Activated naive CD4-positive, alpha-beta T cell treated with anti-CD3 and anti-CD28 coated beads, Interleukin-2, amount 50 U/mL, for 24 hours (primary cell): Measurements from ENCODE around the gene TIMP3.

ENCODE experiments used
- H3K27ac Mint-ChIP-seq: one replicate; pipeline ENCODE4 v1.8.0; 2021; ENCODE audit warnings: mild to moderate bottlenecking, mixed read lengths
- H3K27me3 Mint-ChIP-seq: one replicate; pipeline ENCODE4 v1.8.0; 2021; ENCODE audit warnings: mixed read lengths
- H3K36me3 Mint-ChIP-seq: one replicate; pipeline ENCODE4 v1.8.0; 2021; ENCODE audit warnings: mixed read lengths
- H3K4me1 Mint-ChIP-seq: one replicate; pipeline ENCODE4 v1.8.0; 2021; ENCODE audit warnings: mixed read lengths
- H3K4me3 Mint-ChIP-seq: one replicate; pipeline ENCODE4 v1.8.0; 2021; ENCODE audit warnings: mild to moderate bottlenecking, mixed read lengths
- H3K9me3 Mint-ChIP-seq: one replicate; pipeline ENCODE4 v1.8.0; 2021; ENCODE audit warnings: mixed read lengths

TIMP3 gene

DNA sequence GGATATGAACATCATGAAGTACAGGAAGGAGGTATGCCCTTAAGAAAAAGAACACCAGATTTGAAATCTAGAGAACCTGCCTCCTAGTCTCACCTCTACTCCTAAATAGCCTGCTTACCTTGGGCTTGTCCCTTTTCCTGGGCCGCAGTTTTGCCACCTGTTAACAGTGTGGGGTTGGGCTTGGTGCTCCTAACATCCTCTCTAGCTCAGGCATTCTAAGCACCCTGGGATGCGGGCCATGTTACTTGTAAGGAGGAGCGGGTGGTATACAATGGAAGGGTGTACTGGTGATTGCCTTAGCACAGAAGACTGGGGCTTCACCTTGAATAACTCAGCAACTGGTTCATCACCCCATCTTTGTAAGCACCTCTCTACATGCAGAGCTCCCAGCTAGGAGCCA, 48.7 kb downstream of the TIMP3 start:
- Mint-ChIP-seq H3K4me3 (no peak overlapping the region), H3K9me3 (no peaks in the 10 kb centered on the region), H3K36me3 (no peaks in the 10 kb centered on the region), H3K27me3 (peaks cover 11% of the 10 kb centered on the region), H3K4me1 (no peaks in the 10 kb centered on the region), H3K27ac (no peak overlapping the region)

GRCh38 chr22:32850591-32851517, 49.3 kb downstream of the TIMP3 start:
- Mint-ChIP-seq H3K4me1 (no peaks in the 10 kb centered on the region), H3K4me3 (no peak overlapping the region), H3K36me3 (no peaks in the 10 kb centered on the region), H3K27me3 (peaks cover 10% of the 10 kb centered on the region), H3K27ac (no peak overlapping the region), H3K9me3 (no peaks in the 10 kb centered on the region)

GRCh38 chr22:32852395-32853251, 51.1 kb downstream of the TIMP3 start:
- Mint-ChIP-seq H3K27me3 (peaks cover 6% of the 10 kb centered on the region), H3K4me3 (no peak overlapping the region), H3K4me1 (no peaks in the 10 kb centered on the region), H3K36me3 (no peaks in the 10 kb centered on the region), H3K27ac (no peak overlapping the region), H3K9me3 (no peaks in the 10 kb centered on the region)

DNA sequence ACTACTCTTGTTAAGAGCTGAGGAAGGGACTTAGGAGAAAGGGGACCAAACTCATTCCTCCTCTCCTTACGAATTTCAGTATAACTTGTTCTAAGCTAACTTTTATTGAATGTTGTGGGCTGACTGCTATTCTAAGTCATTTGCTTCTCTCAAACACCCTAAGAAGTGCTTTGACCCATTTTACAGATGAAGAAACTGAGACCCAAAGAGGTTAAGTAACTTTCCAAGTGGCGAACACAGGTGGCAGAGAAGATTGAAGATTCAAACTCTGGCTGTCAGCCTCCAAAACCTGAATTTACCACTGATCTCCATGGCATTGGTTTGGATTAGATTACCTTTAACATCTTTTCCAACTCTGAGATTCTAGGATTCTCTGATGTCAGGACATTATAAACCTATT, 52.2 kb downstream of the TIMP3 start:
- Mint-ChIP-seq H3K4me3 (no peak overlapping the region), H3K36me3 (no peaks in the 10 kb centered on the region), H3K27ac (no peak overlapping the region), H3K4me1 (no peaks in the 10 kb centered on the region), H3K27me3 (peaks cover 4% of the 10 kb centered on the region), H3K9me3 (no peaks in the 10 kb centered on the region)

DNA sequence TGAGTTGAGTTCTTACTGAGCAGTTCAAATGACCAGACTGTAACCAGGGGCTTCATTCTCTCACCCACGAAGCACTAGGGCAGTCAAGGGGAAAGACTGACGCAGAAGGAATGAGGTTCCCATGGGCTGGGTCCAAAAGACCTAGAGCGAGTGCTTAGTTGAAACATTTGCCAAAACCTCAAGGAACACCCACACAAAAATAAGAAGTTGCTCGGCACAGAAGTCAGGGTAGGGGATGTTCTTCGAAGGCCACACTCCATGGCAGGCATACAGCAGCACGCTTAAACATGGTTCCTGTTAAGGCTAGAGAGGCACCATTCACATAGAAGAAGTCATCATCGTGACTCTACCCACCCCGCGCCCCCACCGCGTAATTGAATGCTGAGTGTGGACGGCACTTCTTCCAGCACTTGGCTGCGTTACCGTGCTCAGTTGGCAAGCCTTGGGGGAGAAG, 52.9 kb downstream of the TIMP3 start:
- Mint-ChIP-seq H3K27me3 (peaks cover under 1% of the 10 kb centered on the region), H3K4me3 (no peak overlapping the region), H3K36me3 (no peaks in the 10 kb centered on the region), H3K27ac (no peak overlapping the region), H3K4me1 (no peaks in the 10 kb centered on the region), H3K9me3 (no peaks in the 10 kb centered on the region)

- no peaks in the 10 kb centered on the region for H3K36me3 Mint-ChIP-seq
Measured at GRCh38 chr22:32855045-32855756, 53.7 kb downstream of the TIMP3 start.

GRCh38 chr22:32858121-32858703, 56.7 kb downstream of the TIMP3 start:
- no peaks in the 10 kb centered on the region for H3K36me3 Mint-ChIP-seq

More at GRCh38 chr22:32855045-32855756, 53.7 kb downstream of the TIMP3 start:
- Mint-ChIP-seq H3K4me3 (no peak overlapping the region), H3K9me3 (no peaks in the 10 kb centered on the region), H3K27ac (no peak overlapping the region), H3K27me3 (no peaks in the 10 kb centered on the region), H3K4me1 (no peaks in the 10 kb centered on the region)

GRCh38 chr22:32858957-32859356, 57.5 kb downstream of the TIMP3 start:
- H3K4me1 Mint-ChIP-seq, result no peaks in the 10 kb centered on the region
- H3K27me3 Mint-ChIP-seq, result no peaks in the 10 kb centered on the region
- H3K4me3 Mint-ChIP-seq, result no peak overlapping the region
- H3K36me3 Mint-ChIP-seq, result no peaks in the 10 kb centered on the region
- no peaks in the 10 kb centered on the region for H3K9me3 Mint-ChIP-seq
- no peak overlapping the region for H3K27ac Mint-ChIP-seq

More at GRCh38 chr22:32858121-32858703, 56.7 kb downstream of the TIMP3 start:
- Mint-ChIP-seq H3K4me3 (no peak overlapping the region), H3K27ac (no peak overlapping the region), H3K9me3 (no peaks in the 10 kb centered on the region), H3K27me3 (no peaks in the 10 kb centered on the region), H3K4me1 (no peaks in the 10 kb centered on the region)

GRCh38 chr22:32859743-32860142, 58.2 kb downstream of the TIMP3 start:
- H3K9me3 Mint-ChIP-seq, result no peaks in the 10 kb centered on the region
- no peaks in the 10 kb centered on the region for H3K36me3 Mint-ChIP-seq
- no peak overlapping the region for H3K4me3 Mint-ChIP-seq
- no peaks in the 10 kb centered on the region for H3K27me3 Mint-ChIP-seq
- H3K4me1 Mint-ChIP-seq, result no peaks in the 10 kb centered on the region
- no peak overlapping the region for H3K27ac Mint-ChIP-seq

DNA sequence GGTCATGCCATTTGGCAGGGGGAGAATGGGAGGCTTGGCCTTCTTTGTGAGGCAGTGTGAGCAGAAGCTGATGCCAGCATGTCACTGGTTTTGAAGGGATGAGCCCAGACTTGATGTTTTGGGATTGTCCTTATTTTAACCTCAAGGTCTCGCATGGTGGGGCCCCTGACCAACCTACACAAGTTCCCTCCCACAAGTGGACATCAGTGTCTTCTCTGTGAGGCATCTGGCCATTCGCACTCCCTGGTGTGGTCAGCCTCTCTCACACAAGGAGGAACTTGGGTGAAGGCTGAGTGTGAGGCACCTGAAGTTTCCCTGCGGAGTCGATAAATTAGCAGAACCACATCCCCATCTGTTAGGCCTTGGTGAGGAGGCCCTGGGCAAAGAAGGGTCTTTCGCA, 59.8 kb downstream of the TIMP3 start:
- H3K27me3 Mint-ChIP-seq, result no peaks in the 10 kb centered on the region
- no peaks in the 10 kb centered on the region for H3K4me1 Mint-ChIP-seq
- no peak overlapping the region for H3K27ac Mint-ChIP-seq
- H3K4me3 Mint-ChIP-seq, result no peak overlapping the region
- H3K36me3 Mint-ChIP-seq, result no peaks in the 10 kb centered on the region
- no peaks in the 10 kb centered on the region for H3K9me3 Mint-ChIP-seq

GRCh38 chr22:32862083-32862482, 60.6 kb downstream of the TIMP3 start:
- Mint-ChIP-seq H3K27ac (no peak overlapping the region), H3K4me3 (no peak overlapping the region), H3K9me3 (no peaks in the 10 kb centered on the region), H3K4me1 (no peaks in the 10 kb centered on the region), H3K36me3 (no peaks in the 10 kb centered on the region), H3K27me3 (no peaks in the 10 kb centered on the region)

GRCh38 chr22:32862936-32863661, 61.6 kb downstream of the TIMP3 start:
- no peaks in the 10 kb centered on the region for H3K27me3 Mint-ChIP-seq
- no peaks in the 10 kb centered on the region for H3K9me3 Mint-ChIP-seq
- H3K4me3 Mint-ChIP-seq, result no peak overlapping the region
- H3K36me3 Mint-ChIP-seq, result no peaks in the 10 kb centered on the region
- no peaks in the 10 kb centered on the region for H3K4me1 Mint-ChIP-seq
- H3K27ac Mint-ChIP-seq, result no peak overlapping the region

GRCh38 chr22:32864041-32864440, 62.5 kb downstream of the TIMP3 start:
- H3K4me3 Mint-ChIP-seq, result no peak overlapping the region
- no peak overlapping the region for H3K27ac Mint-ChIP-seq
- no peaks in the 10 kb centered on the region for H3K27me3 Mint-ChIP-seq
- no peaks in the 10 kb centered on the region for H3K9me3 Mint-ChIP-seq
- H3K36me3 Mint-ChIP-seq, result no peaks in the 10 kb centered on the region
- no peaks in the 10 kb centered on the region for H3K4me1 Mint-ChIP-seq

GRCh38 chr22:32864596-32864995, 63.1 kb downstream of the TIMP3 start:
- Mint-ChIP-seq H3K36me3 (no peaks in the 10 kb centered on the region), H3K9me3 (no peaks in the 10 kb centered on the region), H3K27ac (no peak overlapping the region), H3K4me3 (no peak overlapping the region), H3K27me3 (no peaks in the 10 kb centered on the region), H3K4me1 (no peaks in the 10 kb centered on the region)

DNA sequence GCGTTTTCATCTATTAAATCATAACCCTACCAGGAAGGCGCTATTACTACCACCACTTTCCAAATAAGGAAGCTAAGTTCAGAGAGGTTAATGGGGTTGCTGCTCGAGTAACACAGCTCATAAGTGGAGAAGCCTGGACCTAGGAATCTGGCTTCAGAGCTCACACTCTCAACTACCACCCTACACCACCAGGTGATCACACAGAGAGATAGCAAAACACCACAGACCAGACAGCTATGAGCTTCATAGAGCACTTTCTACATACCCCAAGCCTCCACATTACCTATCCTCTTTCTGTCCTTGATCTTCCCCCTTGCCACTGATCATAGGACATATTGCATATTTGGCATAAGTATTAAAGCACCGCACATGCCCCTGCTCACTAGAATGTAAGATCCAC, 65.4 kb downstream of the TIMP3 start:
- no peaks in the 10 kb centered on the region for H3K9me3 Mint-ChIP-seq
- H3K4me1 Mint-ChIP-seq, result no peaks in the 10 kb centered on the region
- H3K27ac Mint-ChIP-seq, result no peak overlapping the region
- H3K36me3 Mint-ChIP-seq, result no peaks in the 10 kb centered on the region
- no peak overlapping the region for H3K4me3 Mint-ChIP-seq
- H3K27me3 Mint-ChIP-seq, result no peaks in the 10 kb centered on the region
